Activated naive CD8-positive, alpha-beta T cell treated with anti-CD3 and anti-CD28 coated beads, Interleukin-2, amount 50 U/mL, for 24 hours (primary cell): ENCODE measurements around the gene SIPA1L2.

Experiments used
- ATAC-seq: fragments of 150-1000 bp; cut with Tn5 transposase; one replicate; pipeline ENCODE4 v1.10.0; 2021
- DNase-seq: peaks from one replicate; pipeline ENCODE4 v3.0.0; 2021
- H3K27ac Mint-ChIP-seq: one replicate; pipeline ENCODE4 v1.8.0; 2021; ENCODE audit warnings: mild to moderate bottlenecking, mixed read lengths
- H3K27me3 Mint-ChIP-seq: one replicate; pipeline ENCODE4 v1.8.0; 2021; ENCODE audit warnings: mixed read lengths
- H3K36me3 Mint-ChIP-seq: one replicate; pipeline ENCODE4 v1.8.0; 2021; ENCODE audit warnings: low read depth, mixed read lengths
- H3K4me1 Mint-ChIP-seq: one replicate; pipeline ENCODE4 v1.8.0; 2021; ENCODE audit warnings: mixed read lengths
- H3K4me3 Mint-ChIP-seq: one replicate; pipeline ENCODE4 v1.8.0; 2021; ENCODE audit warnings: mild to moderate bottlenecking, moderate library complexity, mixed read lengths
- H3K9me3 Mint-ChIP-seq: one replicate; pipeline ENCODE4 v1.8.0; 2021; ENCODE audit warnings: mixed read lengths

Gene SIPA1L2

DNA sequence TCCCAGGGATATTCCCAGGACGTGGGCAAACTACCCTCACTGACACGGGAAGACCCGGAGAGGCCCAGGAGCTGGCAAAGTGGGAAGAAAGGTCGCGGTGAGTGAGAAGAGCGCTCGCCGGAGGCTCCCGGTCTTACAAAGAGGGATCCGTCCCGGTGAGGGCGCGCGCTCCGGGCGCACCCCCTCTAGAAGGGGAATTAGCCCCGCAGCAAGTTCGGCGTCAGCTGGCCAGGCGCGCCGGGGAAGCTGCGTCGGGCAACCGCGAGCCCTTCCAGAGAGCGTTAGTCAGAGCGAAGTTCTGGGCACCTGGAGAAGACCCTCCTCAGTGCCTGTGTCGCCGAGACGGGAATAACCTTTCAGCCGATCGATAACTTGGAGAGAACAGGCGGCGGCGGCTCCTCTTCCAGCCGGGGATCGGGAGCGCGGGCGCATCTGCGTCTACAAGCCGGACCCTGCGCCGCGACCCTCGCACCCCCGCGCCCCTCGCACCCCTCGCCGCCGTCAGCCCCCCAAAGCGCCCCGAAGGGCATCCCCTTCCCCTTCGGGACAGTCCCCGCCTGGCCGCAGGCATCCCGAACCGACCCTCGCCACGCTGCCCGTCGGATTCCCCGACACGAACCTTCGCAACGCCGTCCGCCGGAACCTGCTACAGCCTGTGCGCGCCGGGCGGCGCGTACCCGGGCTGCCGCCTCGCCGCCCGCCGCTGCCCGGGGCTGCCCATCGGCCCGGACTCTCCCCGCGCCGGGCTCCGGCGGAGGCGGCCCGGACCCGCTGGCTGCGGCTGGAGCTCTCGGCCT is 485 bp downstream of the SIPA1L2 start:
- Mint-ChIP-seq H3K4me1 (peaks cover 32% of the 10 kb centered on the region), H3K27me3 (peaks cover 14% of the 10 kb centered on the region), H3K36me3 (no peaks in the 10 kb centered on the region), H3K27ac (peak overlapping the region; percentile 73), H3K4me3 (peak overlapping the region; percentile 79), H3K9me3 (no peaks in the 10 kb centered on the region)
- ATAC-seq (peak; percentile 38), DNase-seq (peak; percentile 23)

- H3K4me3 Mint-ChIP-seq: peak overlapping the region; percentile 79
- H3K27ac Mint-ChIP-seq: peak overlapping the region; percentile 73
- no peaks in the 10 kb centered on the region for H3K36me3 Mint-ChIP-seq
- DNase-seq (no peak), ATAC-seq (no peak)
- peaks cover 32% of the 10 kb centered on the region for H3K4me1 Mint-ChIP-seq
- H3K27me3 Mint-ChIP-seq: peaks cover 14% of the 10 kb centered on the region
- no peaks in the 10 kb centered on the region for H3K9me3 Mint-ChIP-seq
These were observed 1.3 kb downstream of the SIPA1L2 start for GRCh38 chr1:232628335-232629249.

- DNase-seq (no peak), ATAC-seq (no peak)
- peak overlapping the region; percentile 79 for H3K4me3 Mint-ChIP-seq
- peaks cover 32% of the 10 kb centered on the region for H3K4me1 Mint-ChIP-seq
- H3K9me3 Mint-ChIP-seq: no peaks in the 10 kb centered on the region
- peaks cover 14% of the 10 kb centered on the region for H3K27me3 Mint-ChIP-seq
- H3K27ac Mint-ChIP-seq: no peak overlapping the region
- no peaks in the 10 kb centered on the region for H3K36me3 Mint-ChIP-seq
These were observed 2.1 kb downstream of the SIPA1L2 start for GRCh38 chr1:232627645-232628334.

GRCh38 chr1:232627171-232627570 is 2.8 kb downstream of the SIPA1L2 start:
- ATAC-seq: no peak
- Mint-ChIP-seq H3K36me3 (no peaks in the 10 kb centered on the region), H3K27ac (no peak overlapping the region), H3K4me3 (no peak overlapping the region), H3K4me1 (peaks cover 32% of the 10 kb centered on the region), H3K27me3 (peaks cover 12% of the 10 kb centered on the region), H3K9me3 (no peaks in the 10 kb centered on the region)
- no peak for DNase-seq

GRCh38 chr1:232626452-232626851 is 3.5 kb downstream of the SIPA1L2 start:
- DNase-seq (no peak), ATAC-seq (no peak)
- H3K4me1 Mint-ChIP-seq: peaks cover 32% of the 10 kb centered on the region
- no peak overlapping the region for H3K4me3 Mint-ChIP-seq
- H3K36me3 Mint-ChIP-seq: no peaks in the 10 kb centered on the region
- peaks cover 11% of the 10 kb centered on the region for H3K27me3 Mint-ChIP-seq
- H3K9me3 Mint-ChIP-seq: no peaks in the 10 kb centered on the region
- no peak overlapping the region for H3K27ac Mint-ChIP-seq

DNA sequence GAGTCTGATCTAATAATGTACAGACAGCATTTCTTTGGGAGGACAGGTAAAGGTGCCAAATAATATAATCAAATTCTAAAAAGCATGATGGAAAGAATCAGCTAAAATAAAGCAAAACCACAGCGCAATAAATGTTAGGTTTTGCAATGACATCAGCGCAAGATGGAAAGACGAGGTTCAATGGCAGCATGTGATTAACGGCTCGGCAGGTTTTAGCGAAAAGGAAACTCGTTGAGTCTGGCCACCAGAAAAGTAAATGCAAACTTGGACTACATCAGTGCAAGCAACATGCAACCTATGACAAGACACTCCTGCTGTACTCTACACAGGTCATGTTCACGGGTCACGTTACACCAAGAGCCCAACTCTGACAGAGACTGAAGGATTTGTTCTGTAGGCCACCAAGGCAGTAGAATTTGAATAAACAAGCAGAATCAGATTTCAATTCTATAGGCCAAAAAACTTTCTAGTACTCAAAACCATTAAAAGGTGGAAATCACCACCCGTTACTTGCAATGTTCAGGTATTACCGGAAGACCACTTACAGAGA is 4.5 kb downstream of the SIPA1L2 start:
- H3K4me3 Mint-ChIP-seq: no peak overlapping the region
- no peak for ATAC-seq
- DNase-seq: no peak
- H3K36me3 Mint-ChIP-seq: no peaks in the 10 kb centered on the region
- H3K9me3 Mint-ChIP-seq: no peaks in the 10 kb centered on the region
- H3K4me1 Mint-ChIP-seq: peaks cover 29% of the 10 kb centered on the region
- H3K27me3 Mint-ChIP-seq: peaks cover 9% of the 10 kb centered on the region
- H3K27ac Mint-ChIP-seq: no peak overlapping the region

GRCh38 chr1:232624546-232625281 is 5.2 kb downstream of the SIPA1L2 start:
- H3K9me3 Mint-ChIP-seq: no peaks in the 10 kb centered on the region

DNA sequence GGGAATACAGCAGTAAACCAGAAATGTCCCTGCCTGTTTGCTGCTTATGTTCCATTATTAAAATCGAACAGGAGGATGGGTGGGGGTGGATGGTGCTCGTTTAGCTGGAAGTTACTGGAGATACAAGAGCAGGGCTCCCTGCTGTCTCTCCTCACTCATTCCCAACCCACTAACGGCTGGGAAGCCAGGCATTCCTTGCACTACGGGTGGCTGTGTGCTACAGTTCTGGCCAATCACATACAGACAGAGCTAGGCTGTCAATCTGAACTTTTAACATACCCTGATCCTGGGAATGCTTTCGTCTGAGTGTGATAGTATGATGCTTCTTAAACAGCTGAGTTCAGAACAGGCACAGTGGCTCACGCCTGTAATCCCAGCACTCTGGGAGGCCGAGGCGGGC is 7.0 kb downstream of the SIPA1L2 start:
- ATAC-seq (no peak), DNase-seq (no peak)
- no peaks in the 10 kb centered on the region for H3K9me3 Mint-ChIP-seq
- H3K27me3 Mint-ChIP-seq: peaks cover 2% of the 10 kb centered on the region
- no peak overlapping the region for H3K27ac Mint-ChIP-seq
- H3K36me3 Mint-ChIP-seq: no peaks in the 10 kb centered on the region
- H3K4me3 Mint-ChIP-seq: no peak overlapping the region
- H3K4me1 Mint-ChIP-seq: peaks cover 18% of the 10 kb centered on the region

More at GRCh38 chr1:232624546-232625281, 5.2 kb downstream of the SIPA1L2 start:
- ATAC-seq (peak; percentile 9), DNase-seq (no peak)
- H3K27me3 Mint-ChIP-seq: peaks cover 12% of the 10 kb centered on the region
- H3K4me3 Mint-ChIP-seq: no peak overlapping the region
- H3K4me1 Mint-ChIP-seq: peaks cover 32% of the 10 kb centered on the region
- no peak overlapping the region for H3K27ac Mint-ChIP-seq
- no peaks in the 10 kb centered on the region for H3K36me3 Mint-ChIP-seq

GRCh38 chr1:232622378-232622777 is 7.6 kb downstream of the SIPA1L2 start:
- Mint-ChIP-seq H3K36me3 (no peaks in the 10 kb centered on the region), H3K27ac (no peak overlapping the region), H3K4me1 (peaks cover 12% of the 10 kb centered on the region), H3K9me3 (no peaks in the 10 kb centered on the region), H3K4me3 (no peak overlapping the region), H3K27me3 (peaks cover 2% of the 10 kb centered on the region)
- DNase-seq (no peak), ATAC-seq (no peak)

DNA sequence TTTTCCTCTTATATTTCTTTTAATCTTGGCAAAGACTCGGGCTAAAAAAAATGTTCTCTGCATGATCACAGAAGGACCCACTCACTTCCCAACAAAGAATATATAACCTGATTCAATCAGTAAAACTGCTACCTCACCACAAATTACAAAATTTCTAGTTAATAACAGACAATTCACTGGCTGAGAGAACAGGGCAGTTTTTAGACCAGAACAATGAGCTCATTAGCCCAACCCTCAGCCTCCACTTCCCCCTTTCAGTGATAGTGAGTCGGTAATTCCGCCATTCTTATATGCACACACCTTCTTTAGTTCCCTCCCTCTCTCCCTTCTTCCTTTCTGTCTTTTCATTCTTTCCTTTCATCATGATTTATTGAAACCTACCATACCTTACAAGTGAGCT is 8.9 kb downstream of the SIPA1L2 start:
- DNase-seq (no peak), ATAC-seq (peak; percentile 33)
- Mint-ChIP-seq H3K36me3 (no peaks in the 10 kb centered on the region), H3K4me3 (no peak overlapping the region), H3K27me3 (peaks cover 2% of the 10 kb centered on the region), H3K9me3 (no peaks in the 10 kb centered on the region), H3K4me1 (peaks cover 11% of the 10 kb centered on the region), H3K27ac (no peak overlapping the region)

- Mint-ChIP-seq H3K4me1 (peaks cover 11% of the 10 kb centered on the region), H3K36me3 (no peaks in the 10 kb centered on the region), H3K27me3 (peaks cover 2% of the 10 kb centered on the region), H3K27ac (no peak overlapping the region), H3K4me3 (no peak overlapping the region), H3K9me3 (no peaks in the 10 kb centered on the region)
- DNase-seq: no peak
- no peak for ATAC-seq
These were observed 9.5 kb downstream of the SIPA1L2 start for GRCh38 chr1:232620356-232620969.

- H3K36me3 Mint-ChIP-seq: no peaks in the 10 kb centered on the region
- no peaks in the 10 kb centered on the region for H3K9me3 Mint-ChIP-seq
These were observed 12.7 kb downstream of the SIPA1L2 start for GRCh38 chr1:232617237-232617636.

DNA sequence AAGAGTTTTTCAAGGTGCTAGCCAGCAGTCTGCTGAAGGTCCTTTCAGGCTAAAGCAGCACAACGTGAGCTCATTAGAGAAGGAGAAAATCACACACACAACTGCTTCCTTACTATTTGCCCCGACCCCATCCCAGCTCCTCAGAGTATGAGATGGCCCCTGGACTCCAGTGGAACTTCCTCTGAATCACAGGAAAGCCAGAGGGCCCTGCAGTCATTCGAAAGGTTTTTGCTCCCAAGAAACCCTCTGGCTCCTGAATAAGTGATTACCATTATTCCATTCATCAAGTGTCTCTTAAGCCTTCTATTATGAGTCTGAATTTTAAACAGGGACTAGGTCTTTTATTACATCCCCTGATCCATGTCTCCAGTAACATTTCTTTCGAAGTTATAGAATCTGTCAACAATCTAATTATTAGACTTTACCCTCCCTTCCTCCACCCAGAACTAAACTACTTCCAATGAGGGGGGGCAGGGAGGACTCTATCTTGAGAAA is 14.6 kb downstream of the SIPA1L2 start:
- H3K27ac Mint-ChIP-seq: no peak overlapping the region
- DNase-seq (no peak), ATAC-seq (no peak)
- no peak overlapping the region for H3K4me3 Mint-ChIP-seq
- H3K4me1 Mint-ChIP-seq: peaks cover 3% of the 10 kb centered on the region
- H3K36me3 Mint-ChIP-seq: no peaks in the 10 kb centered on the region
- H3K9me3 Mint-ChIP-seq: no peaks in the 10 kb centered on the region
- H3K27me3 Mint-ChIP-seq: peaks cover 2% of the 10 kb centered on the region

More at GRCh38 chr1:232617237-232617636, 12.7 kb downstream of the SIPA1L2 start:
- Mint-ChIP-seq H3K27ac (no peak overlapping the region), H3K4me3 (no peak overlapping the region), H3K4me1 (peaks cover 11% of the 10 kb centered on the region), H3K27me3 (peaks cover 2% of the 10 kb centered on the region)
- ATAC-seq (no peak), DNase-seq (no peak)
